Stomach (tissue), 9 donors: ENCODE measurements around the gene F7. TPM values are rescaled to one million over a fixed set of nuclear protein-coding genes. Genes with fewer than 3 reads are reported as not detected.

Experiments used
- DNase-seq, 2 donors: peaks; one replicate each; pipeline versions ENCODE4 v3.0.0 to v3.0.0-alpha.2; 2013 to 2019
- H3K27ac ChIP-seq, 5 donors: fragments of 200-600 bp in 4 of 5; sonication (generic) in 4 of 5; one replicate each; pipeline ENCODE4 v1.5.1; 2013 to 2019; ENCODE audit warnings: mild to moderate bottlenecking in 1 of 5, moderate library complexity in 1 of 5
- H3K27me3 ChIP-seq, 3 donors: fragments of 200-600 bp; sonication (generic); one replicate each; pipeline ENCODE4 v1.5.1; 2017 to 2019; ENCODE audit warnings: mixed run types in 1 of 3
- H3K36me3 ChIP-seq, 4 donors: fragments of 200-600 bp; sonication (generic); 1 replicate in 3 of 4; 2 replicates in 1 of 4; pipeline ENCODE4 v1.5.1; 2016 to 2019
- H3K4me1 ChIP-seq, 4 donors: fragments of 200-600 bp; sonication (generic); one replicate each; pipeline ENCODE4 v1.5.1; 2016 to 2019
- H3K4me3 ChIP-seq, 4 donors: fragments of 200-600 bp; sonication (generic) in 3 of 4; one replicate each; pipeline ENCODE4 v1.5.1; 2016 to 2019; ENCODE audit warnings: mild to moderate bottlenecking in 1 of 4
- H3K9me3 ChIP-seq, 4 donors: fragments of 200-600 bp; sonication (generic); one replicate each; pipeline ENCODE4 v1.5.1; 2016 to 2019
- CTCF ChIP-seq, 7 experiments: fragments of 450-650 bp in 4 of 7; fragments of 200-600 bp in 3 of 7; sonication (generic) in 3 of 7; IDR thresholded peaks; one replicate each; pipeline ENCODE4 v1.5.1; 2016 to 2019; ENCODE audit warnings: antibody characterized with exemption in 7 of 7, control low read depth in 2 of 7, mild to moderate bottlenecking in 1 of 7
- EP300 ChIP-seq: sonication (generic); formaldehyde crosslinking; IDR thresholded peaks from one replicate; pipeline ENCODE4 v1.6.1; 2017; ENCODE audit warnings: antibody characterized with exemption
- POLR2A ChIP-seq, 4 donors: fragments of 450-650 bp; IDR thresholded peaks; one replicate each; pipeline ENCODE4 v1.6.1; 2016; ENCODE audit warnings: antibody characterized with exemption in 4 of 4, control low read depth in 2 of 4, mild to moderate bottlenecking in 1 of 4, moderate library complexity in 1 of 4
- POLR2AphosphoS5 ChIP-seq, 3 donors: sonication (generic); formaldehyde crosslinking; IDR thresholded peaks; one replicate each; pipeline ENCODE4 v1.6.1; 2016; ENCODE audit warnings: antibody characterized with exemption in 3 of 3
- WGBS, 5 donors: extraction: QIAGEN DNeasy Blood & Tissue Kit in 3 of 5; methylation state at CpG; one replicate each; pipeline versions ENCODE4 v1.1.5 to v1.1.7; 2013 to 2018; 5-methylcytosine and 5-hydroxymethylcytosine counted together
- intact Hi-C: fragments of 100-400 bp; cut with DNase I; formaldehyde crosslinking; loops from one replicate; pipeline ENCODE4 v1.15.1; 2023; ENCODE audit warnings: low total_unique reads
- polyA plus RNA-seq, 3 donors: library from polyadenylated mRNA; stranded (reverse); fragments of 200-250 nt; gene quantifications; one replicate each; pipeline ENCODE4 v1.2.3, GENCODE V29; 2013
- total RNA-seq, 5 donors: library from RNA; depleted of rRNA; stranded (reverse); fragments of >200 nt; gene quantifications; one replicate each; pipeline versions ENCODE4 v1.1.0 to v1.2.3, GENCODE V29; 2014 to 2016
- donor health status: healthy with polysubstance abuse.
- donor health status: Bipolar disorder and iron deficiency.
- donor health status: healthy.

Gene F7
- total and polyA plus RNA-seq, 8 donors: 0.10 TPM; not detected in 7

- 86 to 92% (median 89%) methylated on average over 10 of the region's 10 CpGs for WGBS, 5 donors
Measured at GRCh38 chr13:113116871-113117271, 11.3 kb downstream of the F7 start.

GRCh38 chr13:113117335-113117872 lies 11.8 kb downstream of the F7 start:
- peak in 1 of 2 donors; percentile 17 for DNase-seq
- H3K4me3 ChIP-seq: no peak overlapping the region
- intact Hi-C loops: no loop called here

More at GRCh38 chr13:113116871-113117271, 11.3 kb downstream of the F7 start:
- Histone ChIP-seq H3K27me3 (peaks cover 0 to 13% (median 5%) of the 10 kb centered on the region in 3 donors), H3K4me1 (peaks cover 1 to 5% (median 3%) of the 10 kb centered on the region in 4 donors), H3K4me3 (no peak overlapping the region), H3K9me3 (no peaks in the 10 kb centered on the region), H3K36me3 (no peaks in the 10 kb centered on the region), H3K27ac (no peak overlapping the region)
- intact Hi-C loops: no loop called here
- TF ChIP-seq POLR2A (IDR thresholded peaks at IDR 0.05): no peak
- TF ChIP-seq EP300: no peak
- no peak for TF ChIP-seq POLR2AphosphoS5 (IDR thresholded peaks at IDR 0.05)
- TF ChIP-seq CTCF (IDR thresholded peaks at IDR 0.05): no peak
- peak in 1 of 2 donors; percentile 9 for DNase-seq

GRCh38 chr13:113117911-113118260 lies 12.3 kb downstream of the F7 start:
- Histone ChIP-seq H3K27me3 (peaks cover 0 to 11% (median 5%) of the 10 kb centered on the region in 3 donors), H3K27ac (no peak overlapping the region), H3K4me3 (no peak overlapping the region), H3K4me1 (peaks cover 11 to 15% (median 13%) of the 10 kb centered on the region in 4 donors), H3K36me3 (no peaks in the 10 kb centered on the region), H3K9me3 (no peaks in the 10 kb centered on the region)
- TF ChIP-seq EP300 (no peak), CTCF (IDR thresholded peaks at IDR 0.05) (no peak), POLR2AphosphoS5 (IDR thresholded peaks at IDR 0.05) (no peak), POLR2A (IDR thresholded peaks at IDR 0.05) (no peak)
- intact Hi-C loops: no loop called here
- DNase-seq: peak in 1 of 2 donors; percentile 10
- WGBS, 5 donors: 79 to 90% (median 89%) methylated on average over 6 to 9 of the region's 9 CpGs

More at GRCh38 chr13:113117335-113117872, 11.8 kb downstream of the F7 start:
- no peaks in the 10 kb centered on the region for H3K36me3 ChIP-seq
- TF ChIP-seq POLR2A (IDR thresholded peaks at IDR 0.05): no peak
- TF ChIP-seq EP300: no peak
- TF ChIP-seq CTCF (IDR thresholded peaks at IDR 0.05): no peak
- TF ChIP-seq POLR2AphosphoS5 (IDR thresholded peaks at IDR 0.05): no peak
- H3K9me3 ChIP-seq: no peaks in the 10 kb centered on the region
- 86 to 91% (median 89%) methylated on average over 17 to 26 of the region's 26 CpGs for WGBS, 5 donors
- H3K4me1 ChIP-seq: peaks cover 6 to 10% (median 8%) of the 10 kb centered on the region in 4 donors
- H3K27ac ChIP-seq: no peak overlapping the region
- H3K27me3 ChIP-seq: peaks cover 0 to 11% (median 5%) of the 10 kb centered on the region in 3 donors

DNA sequence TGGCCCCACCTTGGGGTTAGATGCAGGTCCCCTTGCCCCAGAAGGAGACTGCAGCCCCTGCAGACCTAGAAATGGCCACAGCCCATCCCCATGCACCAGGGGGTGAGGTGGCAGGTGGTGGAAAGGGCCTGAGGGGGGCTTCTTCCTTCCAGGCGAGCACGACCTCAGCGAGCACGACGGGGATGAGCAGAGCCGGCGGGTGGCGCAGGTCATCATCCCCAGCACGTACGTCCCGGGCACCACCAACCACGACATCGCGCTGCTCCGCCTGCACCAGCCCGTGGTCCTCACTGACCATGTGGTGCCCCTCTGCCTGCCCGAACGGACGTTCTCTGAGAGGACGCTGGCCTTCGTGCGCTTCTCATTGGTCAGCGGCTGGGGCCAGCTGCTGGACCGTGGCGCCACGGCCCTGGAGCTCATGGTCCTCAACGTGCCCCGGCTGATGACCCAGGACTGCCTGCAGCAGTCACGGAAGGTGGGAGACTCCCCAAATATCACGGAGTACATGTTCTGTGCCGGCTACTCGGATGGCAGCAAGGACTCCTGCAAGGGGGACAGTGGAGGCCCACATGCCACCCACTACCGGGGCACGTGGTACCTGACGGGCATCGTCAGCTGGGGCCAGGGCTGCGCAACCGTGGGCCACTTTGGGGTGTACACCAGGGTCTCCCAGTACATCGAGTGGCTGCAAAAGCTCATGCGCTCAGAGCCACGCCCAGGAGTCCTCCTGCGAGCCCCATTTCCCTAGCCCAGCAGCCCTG lies 12.8 kb downstream of the F7 start:
- Histone ChIP-seq H3K4me1 (peaks cover 11 to 20% (median 16%) of the 10 kb centered on the region in 4 donors), H3K4me3 (no peak overlapping the region), H3K36me3 (no peaks in the 10 kb centered on the region), H3K27ac (no peak overlapping the region), H3K27me3 (peaks cover 0 to 11% (median 5%) of the 10 kb centered on the region in 3 donors), H3K9me3 (no peaks in the 10 kb centered on the region)
- 83 to 90% (median 90%) methylated on average over 14 to 42 of the region's 42 CpGs for whole genome bisulfite sequencing, 5 donors
- intact Hi-C loops: no loop called here
- TF ChIP-seq POLR2AphosphoS5 (IDR thresholded peaks at IDR 0.05) (no peak), EP300 (no peak), CTCF (IDR thresholded peaks at IDR 0.05) (no peak), POLR2A (IDR thresholded peaks at IDR 0.05) (no peak)
- peak in 1 of 2 donors; percentile 19 for DNase-seq
